Caco-2 (cell line): ENCODE data around the gene CD58. TPM values are rescaled to one million over a fixed set of nuclear protein-coding genes. Genes with fewer than 3 reads are reported as not detected.

Source experiments
- BruUV-seq: library from RNA; stranded (reverse); fragments of 400-500 nt; replicated peaks from 2 replicates; lab custom pipeline; 2021; lab: Mats Ljungman, UMichigan
- CTCF ChIA-PET: fragments of 300-600 bp; sonication (Branson Sonifier 250); formaldehyde crosslinking; loops from one replicate; lab custom pipeline; 2022; ENCODE audit warnings: antibody characterized with exemption; lab: Charles Lee
- POLR2A ChIA-PET: fragments of 300-600 bp; sonication (Branson Sonifier 250); formaldehyde crosslinking; loops from one replicate; lab custom pipeline; 2022; ENCODE audit warnings: antibody characterized with exemption; lab: Charles Lee
- DNase-seq, 2 experiments: peaks; one replicate each; pipeline versions ENCODE4 v3.0.0 to v3.0.0-alpha.2; 2020 to 2022
- H3K27me3 ChIP-seq: replicated peaks from 2 replicates; pipeline ENCODE4 v1.6.0; 2011; ENCODE audit warnings: low read length; ENCODE audit not compliant: control insufficient read depth, insufficient read depth
- H3K36me3 ChIP-seq: 2 replicates; pipeline ENCODE4 v1.5.1; 2011; ENCODE audit warnings: low read length; ENCODE audit not compliant: control insufficient read depth, insufficient read depth
- H3K4me1 ChIP-seq: fragments of 250-450 bp; sonication (Bioruptor Pico); 2 replicates; pipeline ENCODE4 v1.5.1; 2020; ENCODE audit warnings: mild to moderate bottlenecking
- H3K4me3 ChIP-seq: 2 replicates; pipeline ENCODE4 v1.5.1; 2011; ENCODE audit warnings: low read depth, mild to moderate bottlenecking, control low read depth, low read length
- H3K9me3 ChIP-seq: fragments of 250-450 bp; sonication (Bioruptor Pico); 2 replicates; pipeline ENCODE4 v1.5.1; 2020; ENCODE audit warnings: mild to moderate bottlenecking, moderate library complexity
- H3K27ac Mint-ChIP-seq: one replicate; pipeline ENCODE4 v1.8.0; 2022; ENCODE audit warnings: mixed read lengths; ENCODE audit not compliant: unreplicated experiment
- H3K27me3 Mint-ChIP-seq: one replicate; pipeline ENCODE4 v1.8.0; 2022; ENCODE audit warnings: mixed read lengths; ENCODE audit not compliant: insufficient read depth, unreplicated experiment
- H3K36me3 Mint-ChIP-seq: one replicate; pipeline ENCODE4 v1.8.0; 2022; ENCODE audit warnings: mild to moderate bottlenecking, mixed read lengths; ENCODE audit not compliant: insufficient read depth, unreplicated experiment
- H3K4me1 Mint-ChIP-seq: one replicate; pipeline ENCODE4 v1.8.0; 2022; ENCODE audit warnings: low read depth, mixed read lengths; ENCODE audit not compliant: unreplicated experiment
- H3K4me3 Mint-ChIP-seq: one replicate; pipeline ENCODE4 v1.8.0; 2022; ENCODE audit warnings: mild to moderate bottlenecking, moderate library complexity, mixed read lengths; ENCODE audit not compliant: unreplicated experiment
- H3K9me3 Mint-ChIP-seq: one replicate; pipeline ENCODE4 v1.8.0; 2022; ENCODE audit warnings: mixed read lengths; ENCODE audit not compliant: unreplicated experiment
- CTCF ChIP-seq, 2 experiments: fragments of 200-600 bp in 1 of 2; IDR thresholded peaks; 1 replicate in 1 of 2; 2 replicates in 1 of 2; pipeline versions ENCODE4 v1.5.1 to v1.8.0; 2011 to 2022; ENCODE audit warnings: antibody characterized with exemption in 1 of 2, control low read depth in 1 of 2, inconsistent platforms in 1 of 2, low read depth in 1 of 2, low read length in 1 of 2, mild to moderate bottlenecking in 1 of 2, moderate library complexity in 1 of 2; ENCODE audit not compliant: insufficient read depth in 1 of 2, severe bottlenecking in 1 of 2, unreplicated experiment in 1 of 2
- intact Hi-C: fragments of 100-400 bp; cut with micrococcal nuclease; formaldehyde crosslinking; loops from one replicate; pipeline ENCODE4 v1.10.0; 2022; ENCODE audit not compliant: unreplicated experiment
- total RNA-seq: library from RNA; stranded (reverse); gene quantifications from 2 replicates; pipeline ENCODE4 v1.2.3, GENCODE V29; 2022

Gene CD58
- total RNA-seq, 1 experiment from 2014 or later: 5.6 TPM

GRCh38 chr1:116501125-116501869 lies 69.5 kb downstream of the CD58 start:
- Mint-ChIP-seq H3K4me1 (peaks cover 7% of the 10 kb centered on the region), H3K36me3 (no peaks in the 10 kb centered on the region), H3K27ac (no peak overlapping the region), H3K4me3 (no peak overlapping the region), H3K27me3 (no peaks in the 10 kb centered on the region), H3K9me3 (no peaks in the 10 kb centered on the region)
- intact Hi-C loops: no loop called here
- no peaks in the 10 kb centered on the region for H3K36me3 ChIP-seq
- no peaks in the 10 kb centered on the region for H3K27me3 ChIP-seq
- peaks cover 15% of the 10 kb centered on the region; the same call in 1 of the 2 replicates for H3K4me1 ChIP-seq
- no peak for TF ChIP-seq CTCF (IDR thresholded peaks at IDR 0.05; ENCODE audit: insufficient read depth in 1 of 2, low read depth in 1 of 2, low read length in 1 of 2, severe bottlenecking in 1 of 2, unreplicated experiment in 1 of 2)
- no peaks in the 10 kb centered on the region; the same call in 1 of the 2 replicates for H3K9me3 ChIP-seq
- no peak overlapping the region for H3K4me3 ChIP-seq
- CTCF ChIA-PET: no interaction called here
- BruUV-seq: no TSS peak
- no peak for DNase-seq
- POLR2A ChIA-PET: no interaction called here

GRCh38 chr1:116498789-116499628 lies 71.8 kb downstream of the CD58 start:
- H3K4me3 ChIP-seq: no peak overlapping the region
- no peaks in the 10 kb centered on the region for H3K27me3 Mint-ChIP-seq
- H3K36me3 Mint-ChIP-seq: no peaks in the 10 kb centered on the region
- POLR2A ChIA-PET: no interaction called here
- H3K4me1 ChIP-seq: peaks cover 17% of the 10 kb centered on the region
- H3K9me3 ChIP-seq: no peaks in the 10 kb centered on the region
- peaks cover 20% of the 10 kb centered on the region for H3K4me1 Mint-ChIP-seq
- CTCF ChIA-PET: interaction anchor here (0.6 to 2.6 kb wide), 16 partner anchors 14 to 727 kb away, joined by 3 to 70 read pairs (median 4); no protein-coding TSS in a partner anchor
- no peaks in the 10 kb centered on the region for H3K9me3 Mint-ChIP-seq
- no peak overlapping the region for H3K27ac Mint-ChIP-seq
- no peak overlapping the region for H3K4me3 Mint-ChIP-seq
- no peaks in the 10 kb centered on the region for H3K36me3 ChIP-seq
- BruUV-seq: no TSS peak
- H3K27me3 ChIP-seq: no peaks in the 10 kb centered on the region
- intact Hi-C loops: loop anchor here (1.0 to 5.0 kb wide), 3 partner anchors 266 to 360 kb away; no protein-coding TSS in a partner anchor
- DNase-seq: peak; percentile 63 to 73
- peak; percentile 65 to 69 for TF ChIP-seq CTCF (IDR thresholded peaks at IDR 0.05; ENCODE audit: insufficient read depth in 1 of 2, low read depth in 1 of 2, low read length in 1 of 2, severe bottlenecking in 1 of 2, unreplicated experiment in 1 of 2)

- intact Hi-C loops: loop anchor here (5.0 kb wide), 1 partner anchor 345 kb away; no protein-coding TSS in a partner anchor
These were observed 73.2 kb downstream of the CD58 start for GRCh38 chr1:116497656-116498055.

More at GRCh38 chr1:116497656-116498055, 73.2 kb downstream of the CD58 start:
- TF ChIP-seq CTCF (IDR thresholded peaks at IDR 0.05; ENCODE audit: insufficient read depth in 1 of 2, low read depth in 1 of 2, low read length in 1 of 2, severe bottlenecking in 1 of 2, unreplicated experiment in 1 of 2): no peak
- CTCF ChIA-PET: interaction anchor here (2.6 kb wide), 1 partner anchor 358 kb away, joined by 70 read pairs; no protein-coding TSS in a partner anchor
- Mint-ChIP-seq H3K27me3 (no peaks in the 10 kb centered on the region), H3K36me3 (no peaks in the 10 kb centered on the region), H3K9me3 (no peaks in the 10 kb centered on the region), H3K27ac (no peak overlapping the region), H3K4me1 (peaks cover 21% of the 10 kb centered on the region), H3K4me3 (no peak overlapping the region)
- Histone ChIP-seq H3K36me3 (no peaks in the 10 kb centered on the region), H3K4me3 (no peak overlapping the region), H3K9me3 (no peaks in the 10 kb centered on the region), H3K4me1 (peaks cover 22% of the 10 kb centered on the region), H3K27me3 (no peaks in the 10 kb centered on the region)
- no peak for DNase-seq
- BruUV-seq: no TSS peak
- POLR2A ChIA-PET: no interaction called here
